Umbilical cord (tissue), 2 donors: ENCODE results near the gene GDF10. TPM values are rescaled to one million over a fixed set of nuclear protein-coding genes. Genes with fewer than 3 reads are reported as not detected.

Experiments
- DNase-seq: peaks from one replicate; pipeline ENCODE4 v3.0.0-alpha.2; 2015; ENCODE audit warnings: low spot score
- total RNA-seq: library from RNA; depleted of rRNA; stranded (reverse); fragments of >200 nt; gene quantifications from one replicate; pipeline ENCODE4 v1.2.3, GENCODE V29; 2014; ENCODE audit warnings: low replicate concordance; ENCODE audit not compliant: insufficient read depth

Gene GDF10
- total RNA-seq, 1 donor from 2014 or later: 0.48 TPM

DNA sequence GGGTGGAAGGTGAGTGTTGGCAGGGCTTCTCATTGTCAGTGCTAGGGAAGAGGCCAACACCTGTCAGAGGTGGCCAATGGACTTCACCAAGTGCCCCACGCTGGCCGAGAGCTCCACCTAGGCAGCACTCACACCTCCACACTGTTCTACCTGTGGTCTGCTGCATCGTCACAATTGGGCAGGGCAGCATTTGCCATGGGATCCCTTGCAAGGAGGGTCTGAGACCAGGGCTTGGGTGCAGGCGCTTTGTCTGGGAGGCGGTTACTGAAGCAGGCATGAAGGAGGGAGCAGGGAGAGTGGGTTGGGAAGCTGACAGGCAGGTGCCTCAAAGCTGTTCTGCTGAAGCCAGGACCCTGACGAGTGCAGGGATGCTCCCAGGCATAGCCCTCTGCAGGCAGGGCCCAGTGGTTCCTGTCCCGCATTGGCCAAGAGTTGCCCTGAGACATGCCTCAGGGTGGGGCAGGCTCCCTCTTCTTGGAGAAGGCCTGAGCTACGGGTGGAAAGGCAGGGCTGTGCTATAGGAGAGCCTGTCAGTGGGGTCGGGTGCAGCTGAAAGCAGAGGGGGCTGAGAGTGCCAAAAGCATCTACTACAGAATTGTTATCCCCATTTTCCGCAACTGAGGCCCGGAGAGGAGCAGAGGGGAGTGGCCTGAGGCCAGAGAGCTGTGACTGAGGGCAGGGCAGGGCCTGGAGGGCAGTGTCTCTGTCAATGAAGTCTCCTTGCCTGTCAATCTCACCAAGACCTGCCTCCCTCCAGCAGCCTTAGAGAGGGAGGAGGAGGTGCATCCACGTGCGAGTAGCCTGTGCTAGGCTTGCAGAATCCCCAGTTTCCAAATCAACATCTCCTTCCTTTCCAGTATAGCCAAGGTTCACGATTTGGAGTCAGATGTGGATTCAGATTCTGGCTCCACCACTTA lies 52.2 kb downstream of the GDF10 start:
- no peak for DNase-seq

DNA sequence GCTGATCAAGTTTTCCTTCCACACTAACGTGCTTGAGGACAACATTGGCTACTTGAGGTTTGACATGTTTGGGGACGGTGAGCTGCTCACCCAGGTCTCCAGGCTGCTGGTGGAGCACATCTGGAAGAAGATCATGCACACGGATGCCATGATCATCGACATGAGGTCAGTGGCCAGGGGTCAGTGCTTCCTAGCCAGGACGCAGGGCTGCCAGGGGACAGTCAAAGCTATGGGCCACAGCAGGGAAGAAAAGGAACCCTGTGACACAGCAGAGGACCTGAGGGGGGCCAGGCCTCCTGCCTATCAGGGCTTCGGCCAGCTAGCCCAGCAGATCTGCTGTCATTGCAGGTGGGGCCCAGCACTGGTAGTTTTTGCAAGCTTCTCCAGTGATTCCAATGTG lies 53.4 kb downstream of the GDF10 start:
- DNase-seq: no peak

DNA sequence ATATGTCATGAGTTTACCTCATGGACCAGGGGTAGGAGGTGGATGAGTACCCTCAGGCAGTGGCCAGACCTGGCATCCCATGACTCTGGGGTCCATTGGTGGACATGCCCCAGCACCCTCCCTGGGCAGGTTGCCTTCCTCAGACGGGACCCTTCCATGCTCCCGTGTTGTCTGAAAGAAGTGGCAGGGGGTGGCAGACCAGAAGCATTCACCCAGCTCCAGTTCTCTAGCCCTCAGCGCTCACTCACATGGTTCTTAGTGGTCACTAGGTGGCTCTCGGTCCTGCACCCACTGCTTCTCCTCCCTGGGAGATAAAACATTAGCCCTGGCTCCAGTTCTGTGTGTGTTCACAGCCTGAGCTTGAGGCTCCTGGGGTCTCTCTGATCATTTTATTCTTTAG lies 54.2 kb downstream of the GDF10 start:
- peak; percentile 5 for DNase-seq

DNA sequence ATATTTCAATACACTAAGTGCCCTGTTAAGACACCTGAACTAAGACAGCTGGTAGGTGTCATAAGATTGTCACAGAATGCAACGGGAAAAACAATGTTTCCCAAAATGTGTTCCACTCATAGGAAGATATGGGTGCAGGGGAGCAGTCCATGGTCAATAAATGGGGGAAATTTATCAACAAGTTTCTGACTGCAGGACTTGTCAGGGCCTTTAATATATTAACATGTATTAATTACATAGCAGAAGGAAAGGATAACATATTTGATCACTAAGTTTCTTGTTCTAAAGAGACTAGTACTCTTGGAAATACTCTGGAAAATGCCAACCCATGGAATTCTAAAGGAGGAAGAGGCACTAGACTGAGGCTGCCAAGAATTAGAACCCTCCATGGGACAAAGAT lies 54.9 kb downstream of the GDF10 start:
- DNase-seq: no peak

DNA sequence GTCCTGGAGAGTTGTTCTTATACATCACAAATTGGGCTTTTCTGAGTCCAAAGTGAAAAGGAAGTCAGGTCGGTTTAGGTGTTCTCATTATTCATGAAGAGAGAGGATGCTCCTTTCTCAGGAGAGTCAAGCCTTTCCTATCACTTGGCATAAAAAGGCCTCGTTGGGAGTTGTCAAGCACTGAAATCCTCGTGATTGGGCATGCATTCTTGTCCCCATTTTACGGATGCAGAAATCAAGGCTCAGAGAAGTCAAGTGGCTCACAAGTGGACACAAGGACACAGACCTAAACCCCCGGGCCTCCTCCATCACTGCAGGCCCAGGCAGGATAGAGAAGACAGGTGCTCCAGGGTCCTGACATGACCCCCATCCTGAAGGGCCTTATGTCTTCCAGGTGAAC lies 56.7 kb downstream of the GDF10 start:
- DNase-seq: no peak

DNA sequence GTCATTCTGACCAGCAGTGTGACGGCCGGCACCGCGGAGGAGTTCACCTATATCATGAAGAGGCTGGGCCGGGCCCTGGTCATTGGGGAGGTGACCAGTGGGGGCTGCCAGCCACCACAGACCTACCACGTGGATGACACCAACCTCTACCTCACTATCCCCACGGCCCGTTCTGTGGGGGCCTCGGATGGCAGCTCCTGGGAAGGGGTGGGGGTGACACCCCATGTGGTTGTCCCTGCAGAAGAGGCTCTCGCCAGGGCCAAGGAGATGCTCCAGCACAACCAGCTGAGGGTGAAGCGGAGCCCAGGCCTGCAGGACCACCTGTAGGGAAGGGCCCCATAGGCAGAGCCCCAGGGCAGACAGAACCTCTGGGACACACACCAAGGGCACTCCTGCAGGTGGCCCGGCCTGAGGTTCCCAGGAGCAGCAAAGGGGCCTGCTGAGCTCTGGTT lies 57.2 kb downstream of the GDF10 start:
- no peak for DNase-seq

DNA sequence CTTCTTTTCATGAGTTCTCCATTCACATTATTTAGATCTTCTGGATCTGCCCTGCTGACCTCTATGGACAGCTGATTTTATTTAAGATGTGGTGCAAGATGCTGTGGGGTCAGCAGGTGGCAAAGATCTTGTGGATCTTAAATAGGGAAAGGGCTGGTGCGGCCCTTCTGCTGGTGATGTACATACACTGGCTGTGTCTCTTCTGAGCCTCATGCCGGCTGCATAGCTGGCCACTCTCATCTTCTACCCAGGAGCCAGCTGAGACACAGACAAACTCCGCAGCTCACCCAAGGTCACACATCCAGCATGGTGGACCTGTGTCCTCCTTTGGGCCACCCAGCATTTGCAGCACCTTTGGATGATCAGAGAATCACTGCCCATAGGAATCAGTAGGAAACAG lies 57.9 kb downstream of the GDF10 start:
- DNase-seq: no peak

DNA sequence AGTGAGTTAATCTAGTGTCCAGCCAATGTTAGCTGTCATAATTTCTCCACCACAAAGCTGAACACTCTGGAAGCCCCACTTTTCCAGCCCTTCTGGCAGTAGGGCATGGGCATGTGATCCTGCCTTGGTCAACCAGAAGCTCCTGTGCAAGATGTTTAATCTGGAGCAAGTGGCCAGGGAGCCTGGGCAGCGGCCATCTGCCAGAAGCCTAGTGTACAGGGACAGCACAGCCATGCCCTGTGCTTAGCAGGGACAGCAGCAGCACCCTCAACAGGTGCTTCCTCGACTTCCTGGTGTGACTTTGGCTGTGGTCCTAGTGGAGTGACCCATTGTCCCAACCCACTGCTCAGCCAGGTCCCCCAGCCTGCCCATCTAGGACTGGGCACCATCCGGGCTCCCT lies 58.5 kb downstream of the GDF10 start:
- DNase-seq: no peak

DNA sequence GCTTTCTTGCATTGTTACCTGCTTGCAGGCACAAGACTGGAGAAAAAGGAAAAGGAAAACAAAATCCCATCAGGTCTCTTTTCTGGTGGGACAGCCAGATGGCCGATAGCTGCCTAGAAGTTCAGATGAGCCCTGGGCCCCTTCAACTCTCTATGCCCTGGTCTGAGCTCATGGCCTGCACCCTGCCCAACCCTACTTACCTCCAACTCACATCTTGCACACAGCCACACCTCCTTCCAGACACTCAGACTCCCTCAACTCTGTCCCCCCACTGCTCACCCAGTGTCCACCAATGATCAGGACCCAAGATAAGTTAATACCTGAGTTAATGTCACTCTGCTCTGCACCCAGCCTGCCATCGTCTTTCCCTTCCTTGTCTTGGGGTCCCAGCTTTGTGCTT lies 59.1 kb downstream of the GDF10 start:
- DNase-seq: no peak

DNA sequence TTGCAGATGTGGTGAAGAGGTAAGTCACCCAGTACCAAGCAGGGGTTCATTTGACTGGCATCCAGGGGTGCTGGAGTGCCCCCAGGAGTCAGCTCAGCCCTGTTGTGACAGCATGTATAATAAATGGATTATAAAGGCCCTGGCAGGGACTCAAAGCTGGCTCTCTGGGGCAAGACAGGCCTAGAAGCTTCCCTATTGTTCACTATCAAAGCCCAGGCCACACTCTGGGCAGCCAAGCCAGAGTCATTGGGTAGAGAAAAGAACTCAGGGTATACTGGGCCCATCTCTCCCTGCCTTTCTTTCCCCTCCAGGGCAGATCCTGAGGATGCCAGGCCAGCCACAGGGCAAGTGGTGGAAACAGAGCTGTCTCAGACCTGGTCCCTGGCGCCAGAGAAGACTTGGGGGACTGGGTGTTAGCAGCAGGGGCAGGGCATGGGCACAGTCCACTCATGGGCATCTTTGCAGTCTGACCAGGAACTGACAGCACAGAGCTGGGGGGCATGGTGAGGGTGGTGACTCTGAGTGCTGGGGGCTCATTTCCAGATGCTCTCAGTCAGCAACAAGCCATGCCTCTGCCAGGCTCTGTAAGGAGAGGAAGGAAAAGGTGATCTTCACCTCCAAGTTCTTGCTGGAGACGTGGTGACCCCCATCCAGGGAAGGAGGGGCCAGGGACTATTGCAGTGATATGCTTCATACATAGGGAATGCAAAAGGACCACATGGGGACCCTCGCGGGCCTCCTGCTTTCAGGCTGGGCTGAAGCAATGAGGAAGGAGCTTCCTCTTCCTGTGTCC lies 59.8 kb downstream of the GDF10 start:
- no peak for DNase-seq

DNA sequence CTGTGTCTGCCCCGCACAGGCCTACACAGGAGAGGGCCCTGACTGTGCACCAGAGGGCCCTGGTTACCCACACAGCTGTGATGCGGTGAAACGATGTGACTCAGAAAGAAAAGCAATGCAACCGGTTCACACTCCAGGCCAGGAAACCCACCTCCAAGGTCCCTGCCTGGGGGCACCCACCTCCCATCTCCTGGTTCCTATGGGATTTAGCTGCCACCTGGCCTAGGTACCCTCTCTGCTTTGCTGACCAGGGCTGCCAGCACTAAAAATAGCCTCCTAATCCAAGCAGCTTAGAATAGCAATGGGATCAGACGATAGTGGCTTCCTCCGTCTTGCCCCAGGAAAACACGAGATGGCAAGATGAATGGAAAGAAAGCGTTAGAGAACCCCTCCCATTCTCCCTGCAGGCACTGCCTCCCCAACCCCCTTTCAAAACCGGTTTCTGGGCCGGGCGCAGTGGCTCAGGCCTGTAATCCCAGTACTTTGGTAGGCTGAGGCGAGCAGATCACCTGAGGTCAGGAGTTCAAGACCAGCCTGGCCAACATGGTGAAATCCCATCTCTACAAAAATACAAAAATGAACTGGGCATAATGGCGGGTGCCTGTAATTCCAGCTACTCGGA lies 60.5 kb downstream of the GDF10 start:
- no peak for DNase-seq

DNA sequence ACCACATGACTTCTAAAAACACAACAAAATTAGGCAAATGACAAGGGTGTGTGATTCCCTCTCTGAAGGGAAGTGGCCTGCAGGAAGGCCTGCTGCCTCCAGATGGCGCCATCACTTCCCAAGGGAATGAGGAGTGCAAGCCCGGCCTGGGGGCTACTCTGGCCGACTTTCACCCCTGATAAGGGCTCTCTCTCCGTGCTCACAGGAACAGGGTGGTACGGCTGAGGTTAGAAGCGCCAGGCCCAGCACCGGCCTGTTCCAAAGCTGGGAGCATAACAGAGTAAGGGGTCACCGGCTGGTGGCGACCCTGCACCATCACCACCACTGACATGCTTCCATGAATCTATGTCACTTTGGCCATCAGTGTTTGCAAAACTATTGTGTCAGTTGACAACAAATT lies 61.3 kb downstream of the GDF10 start:
- DNase-seq: no peak

DNA sequence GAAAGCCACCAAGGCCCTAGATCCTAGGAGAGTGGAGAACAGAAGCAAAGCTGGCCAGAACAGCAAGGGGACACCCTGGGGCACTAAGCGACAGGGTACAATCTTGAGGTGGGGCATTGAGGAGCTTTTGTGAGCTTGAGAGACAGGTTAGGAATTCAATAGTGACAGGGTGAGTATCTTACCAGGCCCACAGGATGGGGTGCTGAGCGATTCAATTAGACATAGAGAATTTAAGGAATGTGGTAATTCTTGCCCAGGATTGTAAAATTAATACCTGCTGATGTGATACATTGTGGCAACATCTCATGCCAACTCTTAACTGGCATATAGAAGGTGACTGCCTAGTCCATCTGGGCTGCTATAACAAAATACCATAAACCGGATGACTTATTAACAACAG lies 62.2 kb downstream of the GDF10 start:
- no peak for DNase-seq

Other genes starting within 250 kb of the GDF10 start
- gene GDF2, start 22.3 kb downstream of the GDF10 start, total RNA-seq: 1.7 TPM
- 2.2 TPM for gene RBP3, start 48.2 kb downstream of the GDF10 start, total RNA-seq
- 0.96 TPM for gene ZNF488, start 84.1 kb downstream of the GDF10 start, total RNA-seq
- gene ANXA8, start 183.9 kb downstream of the GDF10 start, total RNA-seq: 32.5 TPM
- not detected for gene FAM25G, start 191.5 kb downstream of the GDF10 start, total RNA-seq
- gene AGAP9, start 223.4 kb downstream of the GDF10 start, total RNA-seq: 1.4 TPM